IPS-NIHi11 (cell line): Measurements from ENCODE around the gene UROS.

Source experiments
- DNase-seq: peaks from one replicate; pipeline ENCODE4 v3.0.0; 2012; ENCODE audit warnings: mixed read lengths, low spot score

UROS gene

GRCh38 chr10:125836746-125837145 lies 13.7 kb upstream of the UROS start:
- no peak for DNase-seq

- no peak for DNase-seq
Observed at GRCh38 chr10:125828311-125828710, 5.3 kb upstream of the UROS start.

- DNase-seq, result no peak
Observed at GRCh38 chr10:125827133-125827532, 4.1 kb upstream of the UROS start.

DNA sequence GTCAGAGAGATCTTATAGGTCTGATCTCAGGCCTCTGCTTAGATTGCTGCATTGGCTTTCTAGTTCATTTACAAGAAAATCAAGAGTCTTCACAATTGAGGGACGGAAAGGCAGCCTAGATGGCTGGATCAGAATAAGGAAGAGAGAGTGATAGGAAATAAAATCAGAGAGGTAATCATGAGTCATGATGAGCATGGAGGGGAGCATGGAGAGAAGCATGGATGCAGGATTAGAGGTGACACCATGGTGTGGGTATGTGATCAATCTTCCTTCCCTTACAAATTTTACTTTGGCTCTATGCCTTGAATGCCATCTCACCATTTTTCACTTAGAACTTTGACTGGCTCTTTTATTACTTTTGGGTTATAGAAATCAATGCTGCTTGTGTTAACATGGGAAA lies 1.7 kb upstream of the UROS start:
- no peak for DNase-seq

DNA sequence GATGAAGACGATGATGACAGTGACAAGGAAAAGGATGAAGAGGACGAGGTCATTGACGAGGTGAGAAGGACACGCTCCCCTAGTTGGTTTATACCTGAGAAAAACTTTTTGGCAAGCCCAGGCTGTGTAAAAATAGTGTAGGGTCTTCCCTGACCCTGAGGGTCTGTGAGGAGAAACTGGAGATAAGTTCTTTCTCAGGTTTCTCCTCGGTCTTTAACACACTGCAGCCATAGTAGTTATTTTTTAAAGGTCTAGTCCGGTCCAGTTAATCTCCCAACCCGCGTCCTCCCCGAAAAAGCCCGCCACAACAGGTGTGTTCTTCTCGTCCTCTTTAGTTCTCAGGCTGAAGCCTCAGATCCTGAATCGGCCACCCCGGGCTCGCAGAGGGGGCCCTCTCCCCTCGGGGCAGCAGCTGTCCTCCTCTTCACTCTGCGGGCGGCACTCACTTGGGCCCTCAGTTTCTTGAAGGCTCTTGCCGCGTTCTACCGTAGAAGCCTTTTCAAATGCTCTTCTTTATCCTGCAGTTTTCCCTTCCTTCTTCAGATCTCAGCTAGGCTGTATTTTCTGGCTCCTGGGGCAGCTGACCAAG lies 699 bp upstream of the UROS start:
- no peak for DNase-seq

- no peak for DNase-seq
Observed at GRCh38 chr10:125820701-125821100, 2.4 kb downstream of the UROS start.

DNA sequence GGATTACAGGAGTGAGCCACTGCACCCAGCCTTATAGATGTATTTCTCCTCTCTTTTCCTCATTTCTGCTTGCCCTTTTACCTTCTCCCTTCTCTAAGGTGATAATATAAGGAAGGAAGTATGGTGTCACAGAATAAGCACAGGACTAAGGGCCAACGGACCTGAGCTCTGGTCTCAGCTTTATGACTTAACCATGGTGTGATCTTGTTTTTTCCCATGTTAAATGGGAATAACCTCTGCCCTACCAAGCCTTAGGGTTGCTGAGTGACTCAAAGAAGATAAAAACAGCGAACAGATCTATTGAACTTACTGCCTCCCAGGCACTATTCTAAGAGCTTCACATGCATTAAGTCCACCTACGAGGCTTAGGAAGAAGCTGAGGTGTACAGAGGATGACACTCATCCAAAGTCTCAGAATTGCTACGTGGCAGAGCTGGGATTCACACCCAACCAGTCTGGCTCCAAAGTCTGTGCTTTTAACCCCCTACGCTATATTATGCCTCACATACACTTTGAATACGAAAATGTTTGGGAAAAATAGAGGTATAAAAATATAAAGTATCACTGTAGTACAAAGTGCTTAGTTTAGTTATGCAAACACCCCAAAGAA lies 5.6 kb downstream of the UROS start:
- no peak for DNase-seq

GRCh38 chr10:125816548-125816947 lies 6.5 kb downstream of the UROS start:
- no peak for DNase-seq

DNA sequence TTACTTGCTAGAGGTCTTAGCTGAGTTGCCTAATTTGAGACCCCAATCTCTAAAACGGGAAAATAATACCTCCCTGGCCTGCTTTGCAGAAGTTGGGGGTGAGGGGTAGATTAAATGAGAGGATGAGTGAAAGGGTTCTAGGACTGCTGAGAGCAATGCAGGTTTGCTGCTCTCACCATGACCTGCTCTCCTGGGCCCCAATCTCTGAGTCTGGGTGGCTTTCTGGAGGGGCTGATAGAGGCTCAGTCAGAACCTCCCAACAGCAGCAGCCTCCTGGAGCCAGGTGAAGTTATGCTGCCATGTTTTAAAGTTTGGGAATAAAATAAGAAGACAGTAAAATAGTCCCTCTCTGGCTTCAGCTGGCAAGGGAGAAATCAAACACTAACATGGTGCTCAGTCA lies 7.3 kb downstream of the UROS start:
- DNase-seq, result no peak

DNA sequence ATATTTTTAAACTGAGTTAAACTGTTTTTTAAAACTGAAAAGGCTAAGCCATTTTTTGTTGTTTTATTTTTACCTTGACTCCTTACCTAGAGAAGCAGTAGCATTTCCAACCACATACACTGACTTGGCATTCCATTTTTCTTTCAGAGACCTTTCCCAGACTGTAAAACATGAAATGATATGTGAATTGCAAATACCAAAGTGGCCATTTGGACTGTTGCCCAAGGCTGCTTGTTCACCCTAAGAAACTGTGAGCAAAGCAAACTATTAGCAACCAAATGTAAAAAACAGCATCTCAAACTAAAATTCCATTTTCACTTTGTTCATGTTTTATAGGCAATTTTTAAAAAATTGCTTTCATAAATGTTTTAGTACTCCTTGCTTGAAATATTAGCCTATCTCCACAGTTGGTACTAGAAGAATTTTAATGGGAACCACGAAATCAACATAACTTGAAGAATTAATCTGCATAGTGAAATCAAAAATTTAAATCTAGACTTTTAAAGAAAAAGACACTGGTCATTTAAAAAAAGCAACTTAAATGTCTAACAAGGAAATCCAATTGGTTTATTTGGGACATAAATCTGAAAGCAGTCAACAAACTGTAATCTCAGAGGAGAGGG lies 10.8 kb downstream of the UROS start:
- no peak for DNase-seq

GRCh38 chr10:125811251-125811650 lies 11.8 kb downstream of the UROS start:
- DNase-seq, result no peak

DNA sequence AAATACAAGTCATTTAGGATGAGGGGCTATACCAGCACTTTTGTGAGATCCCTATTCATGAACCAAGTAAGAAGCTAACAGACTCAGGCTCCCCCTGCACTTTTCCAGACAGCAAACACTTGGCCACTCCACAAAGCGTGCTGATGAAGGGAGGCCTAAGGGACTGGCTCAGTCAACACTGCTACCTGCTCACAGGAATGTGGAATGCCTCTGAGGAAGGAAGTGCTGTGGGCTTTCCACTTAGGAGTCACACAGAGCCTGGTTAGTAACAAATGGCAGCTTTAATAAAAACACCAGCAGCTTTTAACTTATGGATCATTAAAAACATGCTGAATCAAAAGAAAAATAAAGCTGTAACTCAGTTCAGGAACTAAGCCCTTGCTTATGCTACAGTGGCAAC lies 15.0 kb downstream of the UROS start:
- DNase-seq, result no peak

GRCh38 chr10:125802739-125803138 lies 20.3 kb downstream of the UROS start:
- no peak for DNase-seq

DNA sequence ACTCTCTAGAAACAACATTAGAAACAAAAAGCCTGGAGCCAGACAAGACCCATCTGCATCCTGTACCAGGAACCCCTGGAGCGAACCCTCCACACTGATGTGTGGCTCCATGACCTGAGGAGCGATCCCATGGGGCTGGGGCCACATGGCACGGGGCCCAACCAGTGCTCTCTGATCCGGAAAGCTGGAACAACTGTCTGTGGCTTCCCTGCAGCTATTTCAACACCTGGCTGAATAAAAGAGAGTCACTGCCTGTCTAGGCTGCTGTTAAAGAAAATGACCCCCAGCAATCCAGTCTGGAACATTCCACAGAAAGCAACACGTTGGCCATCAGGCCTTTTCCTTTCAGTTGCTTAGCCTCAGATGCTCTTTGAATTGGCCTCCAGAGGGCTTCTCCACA lies 20.9 kb downstream of the UROS start:
- no peak for DNase-seq

DNA sequence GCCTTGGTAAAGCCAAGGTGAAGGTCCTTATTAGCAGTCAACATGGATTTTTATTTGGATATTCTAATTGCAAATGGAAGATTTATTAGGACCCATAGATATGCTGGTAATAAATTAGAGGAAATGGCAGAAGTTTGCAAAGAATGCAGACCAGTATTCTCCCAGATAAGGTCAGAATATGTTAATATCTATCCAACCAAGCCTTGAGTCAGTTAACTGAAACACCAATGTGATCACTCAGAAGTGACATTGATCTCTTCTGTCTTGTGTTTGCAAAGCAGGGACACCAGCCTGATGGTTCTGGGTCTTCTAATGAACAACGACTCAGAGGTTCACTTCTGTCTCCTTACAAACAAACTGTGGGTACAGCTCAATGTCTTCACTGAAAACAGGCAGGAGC lies 21.5 kb downstream of the UROS start:
- no peak for DNase-seq

- no peak for DNase-seq
Observed at GRCh38 chr10:125799451-125800182, 23.4 kb downstream of the UROS start.

DNA sequence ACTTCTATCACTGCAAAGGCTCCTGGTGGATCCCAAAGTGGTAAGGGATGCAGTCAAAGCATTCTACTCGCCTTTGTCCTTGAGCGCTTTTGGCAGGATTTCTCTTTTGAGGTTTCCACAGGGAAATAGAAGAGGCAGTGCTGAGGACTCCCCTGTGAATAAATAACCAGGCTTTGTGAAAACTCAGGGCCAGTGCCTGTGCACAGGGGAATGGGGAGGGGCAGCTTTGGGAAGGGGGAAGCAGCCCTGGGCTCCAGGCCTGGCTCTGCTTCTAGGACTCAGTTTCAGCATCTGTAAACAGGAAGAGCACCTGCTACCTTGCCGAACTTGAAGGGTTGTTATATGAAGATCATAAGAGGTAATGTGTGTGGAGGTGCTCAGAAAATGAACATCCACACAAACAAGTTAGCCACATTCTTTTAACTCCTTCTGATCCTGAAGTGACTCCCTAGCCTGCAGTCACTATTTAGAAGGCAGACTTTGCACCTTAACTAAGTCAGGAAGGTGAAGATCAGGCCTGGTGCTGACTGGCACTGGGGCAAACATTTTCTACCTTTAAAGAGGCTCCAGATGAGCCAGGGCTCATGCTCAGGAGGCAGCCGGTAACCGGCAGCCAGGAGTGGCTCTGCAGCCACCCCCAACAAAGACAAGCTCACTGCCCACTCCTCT lies 24.9 kb downstream of the UROS start:
- no peak for DNase-seq

- no peak for DNase-seq
Observed at GRCh38 chr10:125797424-125797823, 25.6 kb downstream of the UROS start.

DNA sequence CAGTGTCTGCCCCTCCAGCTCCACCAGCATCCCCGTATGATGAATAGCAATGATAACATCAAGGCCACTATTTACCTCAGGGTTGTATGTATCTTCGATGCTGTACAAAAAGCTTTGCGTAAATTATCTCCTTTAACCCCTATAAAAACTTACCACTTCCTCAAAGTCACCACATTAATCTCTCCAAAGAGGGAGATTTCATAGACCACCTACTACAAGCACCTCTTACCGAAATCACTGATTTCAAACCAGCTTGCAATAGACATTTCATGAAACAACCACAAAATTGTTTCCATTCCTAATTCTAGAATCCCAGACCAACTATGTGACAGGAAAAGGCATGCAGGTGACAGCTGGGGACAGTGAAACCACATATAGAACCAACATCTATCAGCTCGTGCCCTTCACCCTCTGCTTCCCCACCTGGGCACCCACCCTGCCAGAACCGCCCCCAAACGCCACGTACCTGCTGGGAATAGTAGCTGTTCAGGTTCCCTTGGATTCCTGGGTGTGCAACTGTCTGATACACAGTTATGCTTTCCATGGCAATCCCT lies 27.3 kb downstream of the UROS start:
- DNase-seq, result no peak

DNA sequence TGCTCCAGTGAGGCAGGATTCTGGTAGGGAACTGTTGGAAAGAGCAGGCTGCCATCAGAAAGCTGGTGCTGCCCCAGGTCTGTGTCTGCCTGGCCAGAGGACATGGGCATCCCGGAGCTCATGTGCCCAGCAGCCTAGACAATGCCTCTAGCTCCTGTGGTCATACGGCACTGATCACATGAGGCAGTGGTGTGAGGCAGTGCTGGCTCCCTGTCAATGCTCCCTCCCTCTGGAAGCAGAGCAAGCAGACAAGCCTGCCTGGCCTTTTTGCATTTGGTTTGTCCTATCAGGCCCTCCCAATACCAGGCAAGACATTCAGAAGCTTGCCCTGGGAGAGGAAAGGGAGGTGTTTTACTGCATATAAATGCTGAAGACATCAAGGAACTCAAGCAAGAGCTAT lies 27.9 kb downstream of the UROS start:
- DNase-seq, result no peak

DNA sequence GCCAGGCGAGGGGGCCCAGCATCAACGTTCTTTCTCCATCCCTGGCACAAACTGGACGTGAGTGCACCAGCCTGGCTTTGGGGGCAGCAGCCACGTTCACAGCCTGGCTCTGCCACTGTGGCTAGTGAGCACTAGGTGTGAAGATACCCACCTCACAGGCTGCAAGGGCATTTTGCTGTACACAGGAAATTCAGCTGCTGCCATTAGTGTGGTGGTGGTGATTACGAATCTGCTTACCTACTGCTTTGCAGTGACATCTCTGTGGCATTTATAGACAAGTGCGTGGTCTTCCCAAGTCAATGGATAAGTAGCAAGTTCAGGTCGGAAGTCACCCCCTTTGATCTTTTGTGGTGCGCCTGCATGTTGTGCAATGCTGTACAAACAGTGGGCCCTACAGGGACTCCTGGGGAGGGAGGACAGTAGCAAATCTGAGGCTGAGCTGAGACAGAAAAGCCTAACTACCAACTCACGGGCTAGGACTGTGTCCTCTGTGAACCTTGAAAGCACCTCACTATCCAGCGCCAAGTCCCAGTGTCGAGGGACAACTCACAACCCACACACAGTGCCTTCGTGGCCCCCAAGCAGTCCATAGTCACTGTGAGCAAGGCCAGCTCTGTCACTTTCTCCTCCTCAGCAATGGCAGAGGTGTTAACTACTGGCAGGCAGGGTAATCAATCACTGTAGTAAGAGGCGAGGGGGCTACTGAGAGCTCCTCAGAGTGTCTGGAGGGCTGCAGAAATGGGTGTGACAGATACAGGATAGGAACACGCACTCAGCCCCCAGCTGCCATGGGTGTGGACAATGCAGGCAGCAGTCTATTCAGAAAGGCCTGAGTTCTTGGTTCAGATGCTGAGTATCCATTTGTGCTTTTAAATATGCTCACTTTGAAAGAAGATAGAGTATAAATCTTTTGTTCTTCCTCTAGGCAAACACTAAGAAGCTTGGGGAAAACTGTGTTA lies 30.4 kb downstream of the UROS start:
- no peak for DNase-seq
